ENCODE results near the gene GRK2.
"Not testable (repeated sequence)": the region's sequence is repeated elsewhere in the genome, so short reads cannot be mapped to it uniquely, and the experiment has no call there.

GRK2 gene

GRCh38 chr11:67317888-67318555, 51.7 kb downstream of the GRK2 start:
- no peaks in the 10 kb centered on the region for H3K27me3 ChIP-seq (ENCODE audit: insufficient read depth, low read length)
- no peaks in the 10 kb centered on the region for H3K4me1 ChIP-seq (ENCODE audit: control insufficient read depth, insufficient read depth, low read length, unreplicated experiment)
- H3K4me3 ChIP-seq (ENCODE audit: low read depth, low read length), result peak overlapping the region; percentile 80
- H2AFZ ChIP-seq (ENCODE audit: low read length, unreplicated experiment), result peak overlapping the region; percentile 49
- H3K36me3 ChIP-seq (ENCODE audit: insufficient read depth, low read length), result no peaks in the 10 kb centered on the region
- no peak overlapping the region for H3K27ac ChIP-seq (ENCODE audit: low read depth, low read length)
- no peaks in the 10 kb centered on the region for H3K79me2 ChIP-seq (ENCODE audit: control insufficient read depth, insufficient read depth, low read length, unreplicated experiment)

- not testable (repeated sequence) for H3K4me1 ChIP-seq (ENCODE audit: control insufficient read depth, insufficient read depth, low read length, unreplicated experiment); H3K27ac ChIP-seq (ENCODE audit: low read depth, low read length); H2AFZ ChIP-seq (ENCODE audit: low read length, unreplicated experiment); H3K79me2 ChIP-seq (ENCODE audit: control insufficient read depth, insufficient read depth, low read length, unreplicated experiment); H3K36me3 ChIP-seq (ENCODE audit: insufficient read depth, low read length); H3K27me3 ChIP-seq (ENCODE audit: insufficient read depth, low read length)
- peak overlapping the region; percentile 80 for H3K4me3 ChIP-seq (ENCODE audit: low read depth, low read length)
Observed at GRCh38 chr11:67318876-67319275, 52.6 kb downstream of the GRK2 start.

GRCh38 chr11:67320011-67320410, 53.7 kb downstream of the GRK2 start:
- Histone ChIP-seq H3K4me1 (ENCODE audit: control insufficient read depth, insufficient read depth, low read length, unreplicated experiment) (no peaks in the 10 kb centered on the region), H3K27me3 (ENCODE audit: insufficient read depth, low read length) (no peaks in the 10 kb centered on the region), H3K79me2 (ENCODE audit: control insufficient read depth, insufficient read depth, low read length, unreplicated experiment) (no peaks in the 10 kb centered on the region), H2AFZ (ENCODE audit: low read length, unreplicated experiment) (no peak overlapping the region), H3K36me3 (ENCODE audit: insufficient read depth, low read length) (no peaks in the 10 kb centered on the region), H3K27ac (ENCODE audit: low read depth, low read length) (no peak overlapping the region), H3K4me3 (ENCODE audit: low read depth, low read length) (no peak overlapping the region)

DNA sequence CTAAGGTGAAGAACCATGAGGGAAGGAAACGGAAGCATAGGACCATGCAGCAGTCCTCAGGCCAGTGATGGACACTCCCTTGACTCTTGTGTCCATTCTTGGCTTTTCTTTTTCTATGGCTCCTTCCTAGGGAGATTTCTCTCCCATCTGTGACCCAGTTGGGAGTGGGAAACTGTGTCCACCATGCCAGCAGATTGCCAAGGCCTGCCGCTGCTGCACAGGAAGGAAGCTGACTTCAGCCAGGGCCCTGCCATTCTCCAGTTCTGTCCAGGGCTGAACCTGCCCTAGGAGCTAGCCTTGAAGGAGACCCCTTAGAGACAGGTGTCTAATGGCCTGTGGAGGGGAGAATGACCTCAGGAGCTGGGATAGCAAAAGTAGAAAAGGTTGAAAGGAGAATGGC, 54.4 kb downstream of the GRK2 start:
- no peak overlapping the region for H3K27ac ChIP-seq (ENCODE audit: low read depth, low read length)
- H3K79me2 ChIP-seq (ENCODE audit: control insufficient read depth, insufficient read depth, low read length, unreplicated experiment), result no peaks in the 10 kb centered on the region
- H3K36me3 ChIP-seq (ENCODE audit: insufficient read depth, low read length), result no peaks in the 10 kb centered on the region
- no peaks in the 10 kb centered on the region for H3K4me1 ChIP-seq (ENCODE audit: control insufficient read depth, insufficient read depth, low read length, unreplicated experiment)
- no peak overlapping the region for H2AFZ ChIP-seq (ENCODE audit: low read length, unreplicated experiment)
- no peak overlapping the region for H3K4me3 ChIP-seq (ENCODE audit: low read depth, low read length)
- no peaks in the 10 kb centered on the region for H3K27me3 ChIP-seq (ENCODE audit: insufficient read depth, low read length)

DNA sequence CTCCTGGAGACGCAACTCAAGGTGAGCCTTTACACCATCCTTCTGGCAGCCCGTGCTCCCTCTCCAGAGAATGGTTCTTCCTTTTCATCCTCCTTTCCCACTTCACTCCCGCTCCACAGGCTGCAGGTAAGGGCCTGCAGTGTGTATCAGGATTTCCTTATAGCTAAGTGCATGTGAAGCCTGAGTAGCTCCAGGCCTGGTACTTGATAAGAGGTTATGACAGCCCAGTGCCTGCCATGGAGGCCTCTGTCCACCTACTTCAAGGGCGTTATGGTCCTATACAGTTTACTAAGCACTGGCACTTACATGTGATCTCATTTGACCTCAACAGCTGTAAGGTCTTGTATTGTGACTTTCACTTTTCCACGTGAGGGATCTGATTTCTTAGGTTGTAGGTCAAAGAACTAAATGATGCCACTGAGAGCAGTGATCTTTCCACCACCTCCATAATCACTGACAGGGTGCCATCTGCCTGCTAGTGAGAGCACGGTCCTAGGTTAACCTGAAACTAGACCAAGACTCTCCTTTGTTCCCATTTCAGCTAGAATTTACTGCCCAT, 55.1 kb downstream of the GRK2 start:
- Histone ChIP-seq H2AFZ (ENCODE audit: low read length, unreplicated experiment) (no peak overlapping the region), H3K4me3 (ENCODE audit: low read depth, low read length) (no peak overlapping the region), H3K27me3 (ENCODE audit: insufficient read depth, low read length) (no peaks in the 10 kb centered on the region), H3K4me1 (ENCODE audit: control insufficient read depth, insufficient read depth, low read length, unreplicated experiment) (no peaks in the 10 kb centered on the region), H3K27ac (ENCODE audit: low read depth, low read length) (no peak overlapping the region), H3K36me3 (ENCODE audit: insufficient read depth, low read length) (no peaks in the 10 kb centered on the region), H3K79me2 (ENCODE audit: control insufficient read depth, insufficient read depth, low read length, unreplicated experiment) (no peaks in the 10 kb centered on the region)

DNA sequence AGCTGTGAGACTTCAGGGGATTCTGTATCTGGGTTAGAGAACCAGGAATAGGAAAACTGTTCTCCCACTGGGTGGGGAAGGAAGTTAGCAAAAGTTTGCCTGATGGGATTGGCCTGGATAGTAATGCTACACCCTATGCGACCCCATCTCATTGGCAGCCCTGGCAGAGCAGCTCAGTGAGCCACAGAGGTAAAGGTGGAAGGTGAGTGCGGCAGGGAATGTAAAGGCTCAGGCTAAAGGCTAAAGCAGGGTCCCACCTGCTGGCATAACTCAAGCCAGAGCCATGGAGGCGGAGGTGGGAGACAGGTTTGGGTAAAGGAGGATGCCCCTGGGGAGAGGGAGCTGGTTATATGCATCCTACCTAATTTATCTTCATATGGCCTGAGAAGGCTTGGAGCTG, 55.8 kb downstream of the GRK2 start:
- Histone ChIP-seq H3K27ac (ENCODE audit: low read depth, low read length) (no peak overlapping the region), H3K79me2 (ENCODE audit: control insufficient read depth, insufficient read depth, low read length, unreplicated experiment) (no peaks in the 10 kb centered on the region), H3K4me1 (ENCODE audit: control insufficient read depth, insufficient read depth, low read length, unreplicated experiment) (no peaks in the 10 kb centered on the region), H2AFZ (ENCODE audit: low read length, unreplicated experiment) (no peak overlapping the region), H3K27me3 (ENCODE audit: insufficient read depth, low read length) (no peaks in the 10 kb centered on the region), H3K4me3 (ENCODE audit: low read depth, low read length) (no peak overlapping the region), H3K36me3 (ENCODE audit: insufficient read depth, low read length) (no peaks in the 10 kb centered on the region)

DNA sequence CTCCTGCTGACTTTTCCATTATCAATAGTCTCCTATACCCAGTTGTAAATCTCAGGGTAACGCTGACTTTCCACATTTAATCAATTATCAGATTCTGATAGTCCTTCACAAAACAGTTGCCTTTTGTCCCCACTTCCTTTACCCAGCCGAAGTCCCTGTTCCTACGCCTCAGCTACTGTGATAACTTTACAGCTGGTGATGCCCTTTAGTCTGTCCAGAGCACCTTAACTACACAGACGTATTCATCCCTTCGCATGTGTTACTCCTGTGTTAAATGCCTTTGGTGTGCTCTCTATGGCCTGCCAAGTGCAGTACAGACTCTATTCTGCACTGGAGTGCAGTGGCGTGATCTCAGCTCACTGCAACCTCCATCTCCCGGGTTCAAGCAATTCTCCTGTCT, 57.3 kb downstream of the GRK2 start:
- no peak overlapping the region for H2AFZ ChIP-seq (ENCODE audit: low read length, unreplicated experiment)
- no peaks in the 10 kb centered on the region for H3K36me3 ChIP-seq (ENCODE audit: insufficient read depth, low read length)
- no peaks in the 10 kb centered on the region for H3K4me1 ChIP-seq (ENCODE audit: control insufficient read depth, insufficient read depth, low read length, unreplicated experiment)
- no peak overlapping the region for H3K4me3 ChIP-seq (ENCODE audit: low read depth, low read length)
- H3K79me2 ChIP-seq (ENCODE audit: control insufficient read depth, insufficient read depth, low read length, unreplicated experiment), result no peaks in the 10 kb centered on the region
- H3K27me3 ChIP-seq (ENCODE audit: insufficient read depth, low read length), result no peaks in the 10 kb centered on the region
- H3K27ac ChIP-seq (ENCODE audit: low read depth, low read length), result no peak overlapping the region

DNA sequence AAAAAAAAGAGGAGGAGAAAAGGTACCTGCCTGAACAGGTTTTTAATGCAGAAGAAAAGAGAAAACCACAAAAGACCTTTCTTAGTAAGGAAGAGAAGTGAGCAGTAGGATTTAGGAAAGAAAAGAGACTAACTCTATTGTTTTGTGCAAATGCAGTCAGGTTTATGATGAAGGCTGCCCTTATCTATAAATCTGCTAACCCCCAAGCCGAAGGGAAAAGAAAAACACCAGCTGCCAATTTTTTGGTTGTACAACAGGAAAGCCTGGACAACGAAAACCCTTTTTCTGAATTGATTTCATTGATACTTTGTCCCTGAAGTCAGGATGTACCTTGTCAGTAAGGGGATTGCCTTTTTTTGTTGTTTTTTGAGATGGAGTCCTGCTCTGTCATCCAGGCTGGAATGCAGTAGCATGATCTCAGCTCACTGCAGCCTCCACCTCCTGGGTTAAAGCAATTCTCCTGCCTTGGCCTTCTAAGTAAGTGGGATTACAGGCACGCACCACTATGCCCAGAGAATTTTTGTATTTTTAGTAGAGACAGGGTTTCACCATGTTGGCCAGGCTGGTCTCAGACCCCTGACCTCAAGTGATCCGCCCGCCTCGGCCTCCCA, 65.9 kb downstream of the GRK2 start:
- H3K27me3 ChIP-seq (ENCODE audit: insufficient read depth, low read length), result no peaks in the 10 kb centered on the region
- peaks cover 4% of the 10 kb centered on the region for H3K36me3 ChIP-seq (ENCODE audit: insufficient read depth, low read length)

More for the DNA sequence above, 65.9 kb downstream of the GRK2 start:
- Histone ChIP-seq H3K79me2 (ENCODE audit: control insufficient read depth, insufficient read depth, low read length, unreplicated experiment) (no peaks in the 10 kb centered on the region), H3K27ac (ENCODE audit: low read depth, low read length) (no peak overlapping the region), H3K4me3 (ENCODE audit: low read depth, low read length) (no peak overlapping the region), H2AFZ (ENCODE audit: low read length, unreplicated experiment) (no peak overlapping the region), H3K4me1 (ENCODE audit: control insufficient read depth, insufficient read depth, low read length, unreplicated experiment) (no peaks in the 10 kb centered on the region)
